Natural killer cell (primary cell): ENCODE data around the gene SUN5. TPM values are rescaled to one million over a fixed set of nuclear protein-coding genes. Genes with fewer than 3 reads are reported as not detected.

Source experiments
- ATAC-seq, 3 donors: fragments of 150-1000 bp in 2 of 3; fragments of 200-7000 bp in 1 of 3; cut with Tn5 transposase; 1 replicate in 1 of 3; 2 replicates in 2 of 3; pipeline ENCODE4 v1.10.0; 2021; ENCODE audit warnings: mild to moderate bottlenecking in 2 of 3, moderate library complexity in 2 of 3
- DNase-seq, 2 donors: peaks; one replicate each; pipeline versions ENCODE4 v3.0.0 to v3.0.0-alpha.2; 2013 to 2021; ENCODE audit warnings: mixed read lengths in 1 of 2
- H3K27ac ChIP-seq: one replicate; pipeline ENCODE4 v1.5.1; 2013; ENCODE audit warnings: mild to moderate bottlenecking, low read length
- H3K27me3 ChIP-seq: one replicate; pipeline ENCODE4 v1.6.1; 2013; ENCODE audit warnings: low read length; ENCODE audit not compliant: control insufficient read depth, insufficient read depth
- H3K36me3 ChIP-seq: one replicate; pipeline ENCODE4 v1.6.1; 2013; ENCODE audit warnings: low read length; ENCODE audit not compliant: control insufficient read depth, insufficient read depth
- H3K4me1 ChIP-seq: one replicate; pipeline ENCODE4 v1.6.1; 2013; ENCODE audit warnings: low read length; ENCODE audit not compliant: control insufficient read depth, insufficient read depth
- H3K4me3 ChIP-seq: one replicate; pipeline ENCODE4 v1.5.1; 2013; ENCODE audit warnings: low read length
- H3K9me3 ChIP-seq: one replicate; pipeline ENCODE4 v1.6.1; 2013; ENCODE audit warnings: low read length; ENCODE audit not compliant: control insufficient read depth, insufficient read depth
- H3K27ac Mint-ChIP-seq, 2 donors: one replicate each; pipeline ENCODE4 v1.8.0; 2022; ENCODE audit warnings: mild to moderate bottlenecking in 2 of 2, mixed read lengths in 2 of 2, moderate library complexity in 1 of 2
- H3K27me3 Mint-ChIP-seq, 2 donors: one replicate each; pipeline ENCODE4 v1.8.0; 2022; ENCODE audit warnings: low read depth in 2 of 2, mixed read lengths in 2 of 2
- H3K36me3 Mint-ChIP-seq: one replicate; pipeline ENCODE4 v1.8.0; 2022; ENCODE audit warnings: mixed read lengths
- H3K4me1 Mint-ChIP-seq, 2 donors: one replicate each; pipeline ENCODE4 v1.8.0; 2022; ENCODE audit warnings: mixed read lengths in 2 of 2
- H3K4me3 Mint-ChIP-seq: one replicate; pipeline ENCODE4 v1.8.0; 2022; ENCODE audit warnings: mild to moderate bottlenecking, moderate library complexity, mixed read lengths
- H3K9me3 Mint-ChIP-seq, 2 donors: one replicate each; pipeline ENCODE4 v1.8.0; 2022; ENCODE audit warnings: mixed read lengths in 2 of 2
- WGBS: methylation state at CpG from one replicate; pipeline ENCODE4 v1.1.7; 2013; ENCODE audit warnings: missing lambda C conversion rate; ENCODE audit not compliant: insufficient coverage; 5-methylcytosine and 5-hydroxymethylcytosine counted together
- intact Hi-C: fragments of 100-400 bp; cut with micrococcal nuclease; formaldehyde crosslinking; loops from one replicate; pipeline ENCODE4 v1.14.2; 2022
- total RNA-seq, 4 donors: library from RNA; stranded (reverse); fragments of 120-200 nt in 1 of 4; gene quantifications; one replicate each; pipeline versions ENCODE4 v1.2.3 to v1.2.4, GENCODE V29; 2013 to 2022
- TF ChIP-seq, protein P1 (sequence below): fragments of 200-600 bp; IDR thresholded peaks from one replicate; pipeline ENCODE4 v1.8.0; 2022; ENCODE audit warnings: antibody characterized with exemption

SUN5 gene
- total RNA-seq, 3 donors from 2014 or later (not counting 1 experiment from before 2014, with no cell fraction given) = not detected

DNA sequence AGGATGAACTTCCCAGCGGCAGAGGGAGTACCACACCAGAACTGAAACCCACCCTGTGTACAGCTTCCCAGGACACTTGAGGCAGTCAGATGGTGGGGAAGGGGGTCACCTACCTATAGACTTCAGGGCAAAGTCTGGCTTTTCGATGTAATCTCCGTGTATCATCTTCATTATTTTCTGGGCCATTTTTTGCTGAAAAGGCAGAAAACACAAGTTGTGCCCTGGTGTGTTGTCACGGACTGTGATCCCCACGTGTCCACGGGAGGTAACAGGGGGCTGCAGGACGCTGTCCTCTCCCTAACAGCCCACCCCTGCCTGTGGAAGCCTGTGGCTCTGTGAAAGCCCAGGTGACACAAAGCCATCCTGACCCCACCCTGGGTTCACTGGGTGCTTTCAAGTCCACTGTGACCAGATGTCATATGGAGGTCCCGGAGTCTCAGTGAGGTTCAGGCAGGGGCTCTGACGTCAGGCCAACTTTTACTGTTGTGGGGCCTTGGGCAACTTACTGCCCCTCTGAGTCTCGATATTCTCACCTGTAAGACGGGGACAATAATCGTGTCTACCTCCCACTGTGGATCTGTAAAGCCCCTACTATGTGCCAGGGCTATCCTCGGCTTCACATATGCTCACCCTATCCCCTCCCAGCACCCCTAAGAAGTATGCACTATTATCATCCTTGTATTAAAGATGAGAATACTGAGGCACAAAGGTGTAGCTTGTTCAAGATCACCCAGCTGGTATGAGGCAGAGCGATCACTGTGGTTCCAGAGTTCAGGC lies 14.5 kb downstream of the SUN5 start:
- Histone ChIP-seq H3K9me3 (no peaks in the 10 kb centered on the region), H3K36me3 (no peaks in the 10 kb centered on the region), H3K4me3 (no peak overlapping the region), H3K27me3 (no peaks in the 10 kb centered on the region), H3K4me1 (no peaks in the 10 kb centered on the region), H3K27ac (no peak overlapping the region)
- ATAC-seq (no peak), DNase-seq (no peak)
- Mint-ChIP-seq H3K27ac (no peak overlapping the region), H3K4me1 (peaks cover 0 to 5% of the 10 kb centered on the region in 2 donors), H3K4me3 (no peak overlapping the region), H3K9me3 (no peaks in the 10 kb centered on the region), H3K27me3 (peaks cover 0 to 2% of the 10 kb centered on the region in 2 donors), H3K36me3 (no peaks in the 10 kb centered on the region)
- WGBS = 92% methylated on average over 14 of the region's 14 CpGs
- TF ChIP-seq, protein P1, sequence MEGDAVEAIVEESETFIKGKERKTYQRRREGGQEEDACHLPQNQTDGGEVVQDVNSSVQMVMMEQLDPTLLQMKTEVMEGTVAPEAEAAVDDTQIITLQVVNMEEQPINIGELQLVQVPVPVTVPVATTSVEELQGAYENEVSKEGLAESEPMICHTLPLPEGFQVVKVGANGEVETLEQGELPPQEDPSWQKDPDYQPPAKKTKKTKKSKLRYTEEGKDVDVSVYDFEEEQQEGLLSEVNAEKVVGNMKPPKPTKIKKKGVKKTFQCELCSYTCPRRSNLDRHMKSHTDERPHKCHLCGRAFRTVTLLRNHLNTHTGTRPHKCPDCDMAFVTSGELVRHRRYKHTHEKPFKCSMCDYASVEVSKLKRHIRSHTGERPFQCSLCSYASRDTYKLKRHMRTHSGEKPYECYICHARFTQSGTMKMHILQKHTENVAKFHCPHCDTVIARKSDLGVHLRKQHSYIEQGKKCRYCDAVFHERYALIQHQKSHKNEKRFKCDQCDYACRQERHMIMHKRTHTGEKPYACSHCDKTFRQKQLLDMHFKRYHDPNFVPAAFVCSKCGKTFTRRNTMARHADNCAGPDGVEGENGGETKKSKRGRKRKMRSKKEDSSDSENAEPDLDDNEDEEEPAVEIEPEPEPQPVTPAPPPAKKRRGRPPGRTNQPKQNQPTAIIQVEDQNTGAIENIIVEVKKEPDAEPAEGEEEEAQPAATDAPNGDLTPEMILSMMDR = no peak
- intact Hi-C loops = no loop called here

DNA sequence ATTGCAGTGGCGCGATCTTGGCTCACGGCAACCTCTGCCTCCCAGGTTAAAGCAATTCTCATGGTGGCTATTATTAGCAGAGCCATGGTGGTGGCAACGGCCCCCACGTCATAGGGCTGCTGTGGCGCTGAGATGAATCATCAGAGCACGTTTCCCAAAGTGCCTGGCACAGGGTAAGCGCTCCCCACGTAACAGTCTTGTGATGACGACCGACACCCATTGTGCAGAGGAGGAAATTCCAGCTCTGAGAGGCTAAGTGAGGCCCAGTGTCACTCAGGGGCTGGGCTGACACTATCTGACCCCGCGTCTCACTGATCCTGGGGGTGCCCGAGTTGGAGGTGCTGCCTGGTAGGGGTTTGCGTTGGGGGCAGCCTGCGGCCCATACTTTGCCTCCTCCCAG lies 16.2 kb downstream of the SUN5 start:
- no peaks in the 10 kb centered on the region for H3K36me3 Mint-ChIP-seq
- no peaks in the 10 kb centered on the region for H3K9me3 ChIP-seq
- no peaks in the 10 kb centered on the region for H3K4me1 ChIP-seq
- H3K27ac ChIP-seq = no peak overlapping the region
- no peak overlapping the region for H3K4me3 ChIP-seq
- no peak overlapping the region for H3K4me3 Mint-ChIP-seq
- H3K27ac Mint-ChIP-seq = no peak overlapping the region
- no peaks in the 10 kb centered on the region for H3K27me3 ChIP-seq
- no peak for ATAC-seq
- DNase-seq = no peak
- H3K36me3 ChIP-seq = no peaks in the 10 kb centered on the region
- WGBS = 83% methylated on average over 16 of the region's 16 CpGs
- TF ChIP-seq, protein P1 = no peak
- peaks cover 0 to 5% of the 10 kb centered on the region in 2 donors for H3K4me1 Mint-ChIP-seq
- intact Hi-C loops = no loop called here
- H3K27me3 Mint-ChIP-seq = peaks cover 0 to 2% of the 10 kb centered on the region in 2 donors
- no peaks in the 10 kb centered on the region for H3K9me3 Mint-ChIP-seq

DNA sequence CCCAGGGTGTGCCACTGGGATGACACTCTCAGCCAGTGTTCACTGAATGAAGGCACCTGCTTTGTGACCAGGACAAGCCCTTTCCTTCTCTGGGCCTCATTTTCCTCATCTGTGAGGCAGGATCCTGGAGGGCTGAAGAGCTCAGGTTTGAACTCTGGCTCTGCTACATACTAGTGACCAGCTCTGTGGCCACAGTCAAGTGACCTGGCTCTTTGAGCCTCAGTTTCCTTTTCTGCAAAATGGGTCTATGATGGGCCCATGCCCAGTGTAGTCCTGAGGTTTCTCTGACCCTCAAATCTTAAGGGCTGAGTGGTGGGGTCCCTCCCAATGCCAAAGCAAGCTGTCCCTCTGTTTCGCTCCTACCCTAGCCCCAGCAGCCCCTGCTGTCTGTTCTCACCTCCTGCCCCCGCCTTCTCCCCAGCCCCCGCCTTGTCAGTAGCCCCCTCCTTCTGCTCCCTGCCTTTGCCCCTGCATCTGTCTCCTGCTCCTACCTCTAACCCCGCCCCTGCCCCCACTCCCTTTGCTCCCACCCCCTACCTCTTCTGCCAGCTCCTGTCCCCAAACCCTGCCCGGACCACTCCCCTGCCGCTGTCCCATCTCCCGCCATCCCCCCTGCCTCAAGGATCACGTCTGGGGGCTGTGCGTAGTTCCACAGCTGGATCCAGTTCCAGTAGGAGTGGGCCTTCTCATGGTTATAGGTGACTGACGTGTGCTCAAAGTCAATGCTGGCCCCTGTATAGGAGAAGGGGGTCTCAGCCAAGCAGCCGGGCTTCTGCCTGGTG lies 17.0 kb downstream of the SUN5 start:
- Mint-ChIP-seq H3K27ac (no peak overlapping the region), H3K4me3 (no peak overlapping the region), H3K4me1 (peaks cover 0 to 5% of the 10 kb centered on the region in 2 donors), H3K27me3 (peaks cover 0 to 2% of the 10 kb centered on the region in 2 donors), H3K9me3 (no peaks in the 10 kb centered on the region), H3K36me3 (no peaks in the 10 kb centered on the region)
- 94% methylated on average over 10 of the region's 11 CpGs for WGBS
- DNase-seq (no peak), ATAC-seq (no peak)
- no peaks in the 10 kb centered on the region for H3K27me3 ChIP-seq
- H3K4me3 ChIP-seq = no peak overlapping the region
- no peaks in the 10 kb centered on the region for H3K36me3 ChIP-seq
- TF ChIP-seq, protein P1 = no peak
- no peaks in the 10 kb centered on the region for H3K4me1 ChIP-seq
- no peak overlapping the region for H3K27ac ChIP-seq
- intact Hi-C loops = no loop called here
- no peaks in the 10 kb centered on the region for H3K9me3 ChIP-seq
